ENCODE measurements around the gene MARK3. TPM values are rescaled to one million over a fixed set of nuclear protein-coding genes. Genes with fewer than 3 reads are reported as not detected.

Gene MARK3
- total RNA-seq, 2 experiments from 2014 or later, result 107 TPM

GRCh38 chr14:103489621-103490020 is 104.4 kb downstream of the MARK3 start:
- no peak for ATAC-seq (ENCODE audit: poor library complexity)

DNA sequence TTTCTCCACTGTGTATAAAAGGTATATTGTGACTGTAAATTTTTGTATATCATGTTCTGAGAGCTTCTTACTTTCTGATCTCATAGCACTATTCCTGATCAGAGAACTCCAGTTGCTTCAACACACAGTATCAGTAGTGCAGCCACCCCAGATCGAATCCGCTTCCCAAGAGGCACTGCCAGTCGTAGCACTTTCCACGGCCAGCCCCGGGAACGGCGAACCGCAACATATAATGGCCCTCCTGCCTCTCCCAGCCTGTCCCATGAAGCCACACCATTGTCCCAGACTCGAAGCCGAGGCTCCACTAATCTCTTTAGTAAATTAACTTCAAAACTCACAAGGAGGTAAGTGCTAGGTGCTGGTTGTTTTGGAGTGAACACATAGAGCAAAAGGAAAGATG is 106.5 kb downstream of the MARK3 start:
- Mint-ChIP-seq H3K27me3 (no peaks in the 10 kb centered on the region), H3K27ac (no peak overlapping the region), H3K4me3 (no peak overlapping the region), H3K4me1 (ENCODE audit: low read depth) (no peaks in the 10 kb centered on the region), H3K9me3 (no peaks in the 10 kb centered on the region), H3K36me3 (ENCODE audit: low read depth) (peaks cover 71% of the 10 kb centered on the region)
- H3K27ac ChIP-seq (ENCODE audit: low read depth in 1 of 2, low read length in 2 of 2), result no peak overlapping the region
- no peaks in the 10 kb centered on the region for H3K27me3 ChIP-seq (ENCODE audit: control insufficient read depth in 1 of 2, insufficient read depth in 2 of 2, low read length in 2 of 2)
- H3K4me3 ChIP-seq (ENCODE audit: low read length), result no peak overlapping the region
- ChIA-PET CTCF (no interaction called here), POLR2A (no interaction called here)
- no peak for DNase-seq
- ATAC-seq (ENCODE audit: poor library complexity), result no peak
- TF ChIP-seq CTCF (IDR thresholded peaks at IDR 0.05), result no peak
- peaks cover 85% of the 10 kb centered on the region for H3K36me3 ChIP-seq (ENCODE audit: insufficient read depth, low read length)
- intact Hi-C loops (cut with DNase I, micrococcal nuclease), result no loop called here
- H3K9me3 ChIP-seq (ENCODE audit: control insufficient read depth in 1 of 2, insufficient read depth in 1 of 2, low read length in 2 of 2), result no peaks in the 10 kb centered on the region
- no peaks in the 10 kb centered on the region for H3K4me1 ChIP-seq (ENCODE audit: insufficient read depth, low read length)

More at GRCh38 chr14:103489621-103490020, 104.4 kb downstream of the MARK3 start:
- no peaks in the 10 kb centered on the region for H3K27me3 Mint-ChIP-seq
- intact Hi-C loops (cut with DNase I, micrococcal nuclease), result no loop called here
- no peak overlapping the region for H3K27ac ChIP-seq (ENCODE audit: low read depth in 1 of 2, low read length in 2 of 2)
- H3K4me1 ChIP-seq (ENCODE audit: insufficient read depth, low read length), result no peaks in the 10 kb centered on the region
- POLR2A ChIA-PET, result no interaction called here
- no peaks in the 10 kb centered on the region for H3K9me3 ChIP-seq (ENCODE audit: control insufficient read depth in 1 of 2, insufficient read depth in 1 of 2, low read length in 2 of 2)
- no peaks in the 10 kb centered on the region for H3K4me1 Mint-ChIP-seq (ENCODE audit: low read depth)
- no peak for DNase-seq
- peak overlapping the region; percentile 61 for H3K27ac Mint-ChIP-seq
- no peak overlapping the region for H3K4me3 Mint-ChIP-seq
- H3K9me3 Mint-ChIP-seq, result no peaks in the 10 kb centered on the region
- peaks cover 65% of the 10 kb centered on the region for H3K36me3 Mint-ChIP-seq (ENCODE audit: low read depth)
- H3K36me3 ChIP-seq (ENCODE audit: insufficient read depth, low read length), result peaks cover 74% of the 10 kb centered on the region
- TF ChIP-seq CTCF (IDR thresholded peaks at IDR 0.05), result no peak
- no peak overlapping the region for H3K4me3 ChIP-seq (ENCODE audit: low read length)
- H3K27me3 ChIP-seq (ENCODE audit: control insufficient read depth in 1 of 2, insufficient read depth in 2 of 2, low read length in 2 of 2), result no peaks in the 10 kb centered on the region
- CTCF ChIA-PET, result no interaction called here

GRCh38 chr14:103492156-103492925 is 107.1 kb downstream of the MARK3 start:
- Mint-ChIP-seq H3K27me3 (no peaks in the 10 kb centered on the region), H3K9me3 (no peaks in the 10 kb centered on the region), H3K36me3 (ENCODE audit: low read depth) (peaks cover 72% of the 10 kb centered on the region), H3K4me3 (no peak overlapping the region), H3K4me1 (ENCODE audit: low read depth) (no peaks in the 10 kb centered on the region), H3K27ac (no peak overlapping the region)
- H3K27me3 ChIP-seq (ENCODE audit: control insufficient read depth in 1 of 2, insufficient read depth in 2 of 2, low read length in 2 of 2), result no peaks in the 10 kb centered on the region
- H3K4me3 ChIP-seq (ENCODE audit: low read length), result no peak overlapping the region
- TF ChIP-seq CTCF (IDR thresholded peaks at IDR 0.05), result no peak
- ChIA-PET CTCF (no interaction called here), POLR2A (interaction anchor here (0.6 kb wide), 1 partner anchor 31 kb away, joined by 3 read pairs; no protein-coding TSS in a partner anchor)
- H3K9me3 ChIP-seq (ENCODE audit: control insufficient read depth in 1 of 2, insufficient read depth in 1 of 2, low read length in 2 of 2), result no peaks in the 10 kb centered on the region
- intact Hi-C loops (cut with DNase I, micrococcal nuclease), result no loop called here
- ATAC-seq (ENCODE audit: poor library complexity) (no peak), DNase-seq (no peak)
- peaks cover 84% of the 10 kb centered on the region for H3K36me3 ChIP-seq (ENCODE audit: insufficient read depth, low read length)
- H3K4me1 ChIP-seq (ENCODE audit: insufficient read depth, low read length), result no peaks in the 10 kb centered on the region
- H3K27ac ChIP-seq (ENCODE audit: low read depth in 1 of 2, low read length in 2 of 2), result no peak overlapping the region
